Measurements from ENCODE around the gene CALN1.

- TF ChIP-seq CTCF (IDR thresholded peaks at IDR 0.05; ENCODE audit: low read length) (no peak), EZH2 (IDR thresholded peaks at IDR 0.05; ENCODE audit: borderline replicate concordance, low read length) (no peak)
Observed at GRCh38 chr7:72413290-72413689, 1.2 kb upstream of the CALN1 start.
